ENCODE data around the gene ARAP1. TPM values are rescaled to one million over a fixed set of nuclear protein-coding genes. Genes with fewer than 3 reads are reported as not detected.

The ARAP1 gene
- total and polyA plus RNA-seq, 7 donors = 31.9 to 135 (median 61.5) TPM

- Histone ChIP-seq H3K9me3 (no peaks in the 10 kb centered on the region), H3K36me3 (no peaks in the 10 kb centered on the region), H3K4me1 (peaks cover 0 to 71% (median 62%) of the 10 kb centered on the region in 4 donors), H3K27me3 (no peaks in the 10 kb centered on the region), H3K4me3 (no peak overlapping the region), H3K27ac (peak overlapping the region in 3 of 4 donors; percentile 13 to 22 (median 16))
- no peak for DNase-seq
- TF ChIP-seq POLR2A (IDR thresholded peaks at IDR 0.05) (no peak), POLR2AphosphoS5 (IDR thresholded peaks at IDR 0.05) (no peak), CTCF (IDR thresholded peaks at IDR 0.05) (no peak), EP300 (IDR thresholded peaks at IDR 0.05) (no peak)
- intact Hi-C loops (cut with DNase I) = loop anchor here (10.0 kb wide), 1 partner anchor 697 kb away; no protein-coding TSS in a partner anchor
- WGBS, 2 donors = 82 to 85% methylated on average over 8 of the region's 8 CpGs
Observed at GRCh38 chr11:72637926-72638325, 114.3 kb downstream of the ARAP1 start.

- WGBS, 2 donors = 78 to 83% methylated on average over 2 of the region's 2 CpGs
- TF ChIP-seq CTCF (IDR thresholded peaks at IDR 0.05) = no peak
- no peak for TF ChIP-seq POLR2AphosphoS5 (IDR thresholded peaks at IDR 0.05)
- no peak for TF ChIP-seq POLR2A (IDR thresholded peaks at IDR 0.05)
- TF ChIP-seq EP300 (IDR thresholded peaks at IDR 0.05) = no peak
- no peak overlapping the region for H3K4me3 ChIP-seq
- no peaks in the 10 kb centered on the region for H3K36me3 ChIP-seq
- no peaks in the 10 kb centered on the region for H3K9me3 ChIP-seq
- peak overlapping the region in 2 of 4 donors; percentile 22 to 36 for H3K27ac ChIP-seq
- intact Hi-C loops (cut with DNase I) = loop anchor here (10.0 kb wide), 1 partner anchor 698 kb away; no protein-coding TSS in a partner anchor
- no peak for DNase-seq
- no peaks in the 10 kb centered on the region for H3K27me3 ChIP-seq
- H3K4me1 ChIP-seq = peaks cover 0 to 73% (median 64%) of the 10 kb centered on the region in 4 donors
Observed at GRCh38 chr11:72637198-72637597, 115.0 kb downstream of the ARAP1 start.

DNA sequence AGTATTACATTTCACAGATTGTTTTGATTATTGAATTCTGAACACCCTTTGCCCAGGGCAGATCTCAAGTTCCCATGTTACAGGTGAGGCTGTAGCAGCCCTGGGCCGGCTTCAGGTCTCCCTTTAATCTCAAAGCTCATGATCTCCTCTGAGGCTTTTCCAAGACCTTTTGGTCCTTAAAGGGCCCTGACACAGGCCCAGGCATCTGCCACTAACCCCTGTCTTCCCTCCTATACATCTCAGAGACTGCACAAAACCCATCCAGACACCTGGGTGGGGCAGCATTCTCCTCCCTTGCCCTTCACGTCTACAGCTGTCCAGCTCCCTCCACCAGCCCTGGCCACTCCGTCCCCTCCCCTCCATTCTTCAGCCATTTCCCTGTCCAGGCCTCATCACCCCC, 115.8 kb downstream of the ARAP1 start:
- Histone ChIP-seq H3K27me3 (no peaks in the 10 kb centered on the region), H3K9me3 (no peaks in the 10 kb centered on the region), H3K27ac (peak overlapping the region in 2 of 4 donors; percentile 11 to 36), H3K4me3 (no peak overlapping the region), H3K36me3 (no peaks in the 10 kb centered on the region), H3K4me1 (peaks cover 0 to 75% (median 65%) of the 10 kb centered on the region in 4 donors)
- intact Hi-C loops (cut with DNase I) = loop anchor here (10.0 kb wide), 1 partner anchor 698 kb away; no protein-coding TSS in a partner anchor
- 69 to 83% methylated on average over 3 of the region's 3 CpGs for WGBS, 2 donors
- no peak for DNase-seq
- TF ChIP-seq POLR2AphosphoS5 (IDR thresholded peaks at IDR 0.05) (no peak), POLR2A (IDR thresholded peaks at IDR 0.05) (no peak), EP300 (IDR thresholded peaks at IDR 0.05) (no peak), CTCF (IDR thresholded peaks at IDR 0.05) (no peak)

GRCh38 chr11:72635933-72636332, 116.3 kb downstream of the ARAP1 start:
- no peaks in the 10 kb centered on the region for H3K9me3 ChIP-seq
- TF ChIP-seq POLR2AphosphoS5 (IDR thresholded peaks at IDR 0.05) (no peak), CTCF (IDR thresholded peaks at IDR 0.05) (no peak), POLR2A (IDR thresholded peaks at IDR 0.05) (no peak), EP300 (IDR thresholded peaks at IDR 0.05) (no peak)
- no peak overlapping the region for H3K4me3 ChIP-seq
- H3K36me3 ChIP-seq = no peaks in the 10 kb centered on the region
- intact Hi-C loops (cut with DNase I) = loop anchor here (10.0 kb wide), 1 partner anchor 699 kb away; no protein-coding TSS in a partner anchor
- peak overlapping the region in 3 of 4 donors; percentile 11 to 36 (median 11) for H3K27ac ChIP-seq
- peaks cover 0 to 75% (median 65%) of the 10 kb centered on the region in 4 donors for H3K4me1 ChIP-seq
- H3K27me3 ChIP-seq = no peaks in the 10 kb centered on the region
- no peak for DNase-seq
- WGBS, 2 donors = 73 to 80% methylated on average over 6 of the region's 6 CpGs

Measured in sigmoid colon (tissue), 7 donors.